Measurements from ENCODE around the gene CLRN1.

GRCh38 chr3:150876611-150877265 lies 95.8 kb downstream of the CLRN1 start:
- TF ChIP-seq, protein P1, sequence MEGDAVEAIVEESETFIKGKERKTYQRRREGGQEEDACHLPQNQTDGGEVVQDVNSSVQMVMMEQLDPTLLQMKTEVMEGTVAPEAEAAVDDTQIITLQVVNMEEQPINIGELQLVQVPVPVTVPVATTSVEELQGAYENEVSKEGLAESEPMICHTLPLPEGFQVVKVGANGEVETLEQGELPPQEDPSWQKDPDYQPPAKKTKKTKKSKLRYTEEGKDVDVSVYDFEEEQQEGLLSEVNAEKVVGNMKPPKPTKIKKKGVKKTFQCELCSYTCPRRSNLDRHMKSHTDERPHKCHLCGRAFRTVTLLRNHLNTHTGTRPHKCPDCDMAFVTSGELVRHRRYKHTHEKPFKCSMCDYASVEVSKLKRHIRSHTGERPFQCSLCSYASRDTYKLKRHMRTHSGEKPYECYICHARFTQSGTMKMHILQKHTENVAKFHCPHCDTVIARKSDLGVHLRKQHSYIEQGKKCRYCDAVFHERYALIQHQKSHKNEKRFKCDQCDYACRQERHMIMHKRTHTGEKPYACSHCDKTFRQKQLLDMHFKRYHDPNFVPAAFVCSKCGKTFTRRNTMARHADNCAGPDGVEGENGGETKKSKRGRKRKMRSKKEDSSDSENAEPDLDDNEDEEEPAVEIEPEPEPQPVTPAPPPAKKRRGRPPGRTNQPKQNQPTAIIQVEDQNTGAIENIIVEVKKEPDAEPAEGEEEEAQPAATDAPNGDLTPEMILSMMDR (IDR thresholded peaks at IDR 0.05) = no peak
- TF ChIP-seq EP300 (IDR thresholded peaks at IDR 0.05) (no peak), POLR2A (IDR thresholded peaks at IDR 0.05) (no peak), POLR2AphosphoS5 (IDR thresholded peaks at IDR 0.05) (no peak)
